HG02678 (cell line): ENCODE results near the gene ZNF212.
"Not testable (repeated sequence)": the region's sequence is repeated elsewhere in the genome, so short reads cannot be mapped to it uniquely, and the experiment has no call there.

Experiments used
- ATAC-seq: cut with Tn5 transposase; IDR thresholded peaks from one replicate; pipeline ENCODE4 v1.9.1; 2021; ENCODE audit warnings: mild to moderate bottlenecking, moderate library complexity; ENCODE audit not compliant: unreplicated experiment

The ZNF212 gene

GRCh38 chr7:149252378-149252777 is 12.9 kb downstream of the ZNF212 start:
- no peak for ATAC-seq

GRCh38 chr7:149253665-149254064 is 14.2 kb downstream of the ZNF212 start:
- ATAC-seq: no peak

GRCh38 chr7:149254181-149254858 is 14.9 kb downstream of the ZNF212 start:
- ATAC-seq: no peak

GRCh38 chr7:149255174-149255573 is 15.7 kb downstream of the ZNF212 start:
- no peak for ATAC-seq

GRCh38 chr7:149256568-149256967 is 17.1 kb downstream of the ZNF212 start:
- no peak for ATAC-seq

GRCh38 chr7:149257146-149257545 is 17.7 kb downstream of the ZNF212 start:
- no peak for ATAC-seq

GRCh38 chr7:149261316-149261828 is 21.9 kb downstream of the ZNF212 start:
- ATAC-seq: peak; percentile 1

- peak; percentile 89 for ATAC-seq
Observed at GRCh38 chr7:149261829-149262617, 22.6 kb downstream of the ZNF212 start, which contains the start of gene ZNF783. ZNF783 (plus strand) TSS chr7:149262196; CDS start chr7:149262334, 138 bp downstream.

GRCh38 chr7:149266451-149266850 is 27.0 kb downstream of the ZNF212 start:
- no peak for ATAC-seq

- no peak for ATAC-seq
Observed at GRCh38 chr7:149267733-149268132, 28.3 kb downstream of the ZNF212 start.

GRCh38 chr7:149274424-149274823 is 35.0 kb downstream of the ZNF212 start:
- ATAC-seq: not testable (repeated sequence)

GRCh38 chr7:149277871-149278270 is 38.4 kb downstream of the ZNF212 start:
- ATAC-seq: no peak

GRCh38 chr7:149278396-149278795 is 38.9 kb downstream of the ZNF212 start:
- ATAC-seq: no peak

GRCh38 chr7:149279111-149279743 is 39.8 kb downstream of the ZNF212 start:
- ATAC-seq: no peak

GRCh38 chr7:149280151-149280550 is 40.7 kb downstream of the ZNF212 start:
- ATAC-seq: no peak

- ATAC-seq: no peak
Observed at GRCh38 chr7:149280661-149281507, 41.4 kb downstream of the ZNF212 start.

GRCh38 chr7:149281508-149282330 is 42.3 kb downstream of the ZNF212 start:
- ATAC-seq: no peak

- ATAC-seq: no peak
Observed at GRCh38 chr7:149282331-149282655, 42.8 kb downstream of the ZNF212 start.

GRCh38 chr7:149283321-149283720 is 43.9 kb downstream of the ZNF212 start:
- ATAC-seq: no peak

- no peak for ATAC-seq
Observed at GRCh38 chr7:149284343-149284742, 44.9 kb downstream of the ZNF212 start.
